GM18520 (cell line): ENCODE results near the gene UBE2L6.
A peak's percentile ranks its signal among the peaks of the same experiment; 100 is the strongest.

Experiments used
- ATAC-seq: cut with Tn5 transposase; IDR thresholded peaks from one replicate; pipeline ENCODE4 v1.9.1; 2021; ENCODE audit not compliant: unreplicated experiment

The UBE2L6 gene

DNA sequence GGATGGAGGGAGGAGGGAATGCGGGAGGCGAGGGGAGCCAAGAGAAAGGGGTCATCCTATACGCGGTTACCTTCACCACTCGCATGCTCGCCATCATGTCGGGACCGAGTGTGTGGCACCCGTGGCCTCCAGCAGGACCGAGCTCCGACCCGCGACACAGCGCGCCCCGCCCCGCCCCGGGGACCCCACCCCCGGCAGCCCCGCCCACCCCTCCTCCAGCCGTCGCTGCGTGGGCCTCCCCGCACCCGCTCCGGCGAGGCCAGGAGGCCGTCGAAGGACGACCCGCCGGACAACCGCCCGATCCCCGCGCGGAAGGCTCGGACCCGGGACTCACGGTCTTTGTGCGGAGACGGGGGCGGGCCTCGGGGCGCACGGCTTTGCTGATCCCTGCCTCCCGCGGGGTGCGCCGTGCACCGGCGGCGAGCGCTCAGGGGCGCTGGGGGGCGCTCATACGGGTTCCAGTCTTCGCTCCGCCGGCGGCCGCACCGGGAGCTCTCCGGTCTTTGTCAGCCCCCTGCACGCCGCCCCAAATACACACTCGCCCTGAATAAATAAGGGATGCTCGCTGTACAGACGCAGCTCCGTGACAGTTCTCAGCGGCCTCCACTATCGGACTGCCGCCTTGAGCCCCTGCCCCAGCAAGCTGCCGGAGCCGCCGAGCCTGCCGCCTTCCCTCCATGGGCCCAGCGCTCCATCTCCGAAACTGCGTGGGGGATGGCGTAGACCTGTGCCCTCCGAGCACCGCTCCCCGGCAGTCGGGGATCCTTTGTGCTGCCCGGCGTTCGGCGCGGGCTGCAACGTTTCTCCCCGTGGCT is at the start of gene UBE2L6:
UBE2L6 (minus strand) TSS at position 158 of the 815 bp plus-strand sequence; CDS start at position 97, 61 bp downstream.
- peak; percentile 29 for ATAC-seq

DNA sequence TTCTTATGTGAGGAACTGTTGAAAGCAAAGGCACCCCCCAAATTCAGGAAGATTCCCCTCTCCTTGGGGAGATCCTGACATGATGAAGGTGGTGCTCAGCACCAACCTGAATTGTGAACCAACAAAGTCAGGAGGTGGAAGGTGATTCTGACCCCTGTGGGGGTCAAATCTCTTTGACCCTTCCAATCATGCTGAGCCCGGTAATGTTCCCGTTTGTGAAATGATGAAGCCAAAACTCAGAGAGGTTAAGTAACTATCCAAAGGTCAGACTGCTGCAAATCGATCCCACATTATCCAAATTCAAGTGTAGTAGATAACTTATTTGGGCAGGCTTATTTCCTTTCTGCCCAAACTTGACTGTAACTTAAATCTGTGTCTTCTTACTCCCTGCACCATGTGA is 49.1 kb upstream of the UBE2L6 start:
- ATAC-seq = no peak

DNA sequence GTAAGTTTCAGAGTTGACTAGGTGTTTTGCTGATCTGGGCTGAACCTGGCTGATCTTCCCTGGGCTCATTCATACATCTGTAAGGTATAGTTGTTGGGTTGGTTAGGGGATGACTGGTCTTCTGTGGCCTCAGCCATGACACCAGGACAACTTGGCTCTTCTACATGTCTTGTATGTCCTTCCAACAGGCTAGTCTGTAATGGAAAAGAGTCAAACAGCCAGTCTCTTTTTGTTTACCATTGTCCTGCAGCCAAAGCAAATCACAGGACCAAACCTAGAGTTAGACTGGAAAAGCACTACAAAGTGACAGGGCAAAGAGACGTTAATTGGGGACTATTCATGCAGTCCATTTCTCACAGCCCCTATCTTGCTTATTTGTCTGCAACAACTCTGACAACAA is 47.8 kb upstream of the UBE2L6 start:
- no peak for ATAC-seq

DNA sequence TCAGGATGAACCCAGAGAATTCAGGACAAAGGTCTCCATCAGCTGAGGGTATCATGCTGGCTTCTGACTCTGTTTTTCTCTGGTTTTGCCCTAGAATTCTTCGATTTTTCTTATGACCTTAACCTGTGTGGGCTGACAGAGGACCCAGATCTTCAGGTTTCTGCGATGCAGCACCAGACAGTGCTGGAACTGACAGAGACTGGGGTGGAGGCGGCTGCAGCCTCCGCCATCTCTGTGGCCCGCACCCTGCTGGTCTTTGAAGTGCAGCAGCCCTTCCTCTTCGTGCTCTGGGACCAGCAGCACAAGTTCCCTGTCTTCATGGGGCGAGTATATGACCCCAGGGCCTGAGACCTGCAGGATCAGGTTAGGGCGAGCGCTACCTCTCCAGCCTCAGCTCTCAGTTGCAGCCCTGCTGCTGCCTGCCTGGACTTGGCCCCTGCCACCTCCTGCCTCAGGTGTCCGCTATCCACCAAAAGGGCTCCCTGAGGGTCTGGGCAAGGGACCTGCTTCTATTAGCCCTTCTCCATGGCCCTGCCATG is 46.8 kb upstream of the UBE2L6 start:
- ATAC-seq = no peak

DNA sequence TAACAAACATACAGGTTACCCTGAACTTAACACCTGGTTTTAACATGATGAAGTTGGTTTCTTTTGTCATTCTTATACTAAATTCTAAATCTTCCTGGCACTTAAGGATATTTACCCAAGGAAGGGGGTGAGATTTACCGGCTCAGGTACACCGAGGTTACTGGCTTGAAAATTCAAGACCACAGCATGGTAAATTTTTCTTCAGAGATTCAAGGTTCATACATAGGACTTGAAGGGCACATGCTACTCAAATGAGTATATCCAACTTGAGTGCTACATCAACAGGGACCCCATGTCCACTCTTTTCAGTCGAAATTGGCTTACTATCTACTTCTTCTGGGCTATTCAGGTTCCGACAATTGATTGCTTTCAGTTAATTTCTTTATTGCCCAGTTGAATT is 42.7 kb upstream of the UBE2L6 start:
- no peak for ATAC-seq

DNA sequence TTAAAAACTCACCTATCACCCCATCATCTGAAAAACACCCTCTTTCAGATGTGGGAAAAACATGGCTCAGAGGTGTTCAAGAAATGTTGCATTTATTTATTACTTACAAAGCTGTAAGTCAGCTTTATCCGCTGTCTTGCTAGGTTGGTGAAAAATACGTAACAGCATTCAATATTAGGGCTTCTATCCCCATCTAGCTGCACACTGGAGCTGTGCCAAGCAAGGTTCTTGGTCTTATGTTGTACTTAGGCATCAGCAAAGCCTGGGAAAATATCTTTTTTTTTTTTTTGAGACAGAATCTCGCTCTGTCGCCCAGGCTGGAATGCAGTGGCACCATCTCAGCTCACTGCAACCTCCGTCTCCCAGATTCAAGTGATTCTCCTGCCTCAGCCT is 37.6 kb upstream of the UBE2L6 start:
- ATAC-seq = no peak

DNA sequence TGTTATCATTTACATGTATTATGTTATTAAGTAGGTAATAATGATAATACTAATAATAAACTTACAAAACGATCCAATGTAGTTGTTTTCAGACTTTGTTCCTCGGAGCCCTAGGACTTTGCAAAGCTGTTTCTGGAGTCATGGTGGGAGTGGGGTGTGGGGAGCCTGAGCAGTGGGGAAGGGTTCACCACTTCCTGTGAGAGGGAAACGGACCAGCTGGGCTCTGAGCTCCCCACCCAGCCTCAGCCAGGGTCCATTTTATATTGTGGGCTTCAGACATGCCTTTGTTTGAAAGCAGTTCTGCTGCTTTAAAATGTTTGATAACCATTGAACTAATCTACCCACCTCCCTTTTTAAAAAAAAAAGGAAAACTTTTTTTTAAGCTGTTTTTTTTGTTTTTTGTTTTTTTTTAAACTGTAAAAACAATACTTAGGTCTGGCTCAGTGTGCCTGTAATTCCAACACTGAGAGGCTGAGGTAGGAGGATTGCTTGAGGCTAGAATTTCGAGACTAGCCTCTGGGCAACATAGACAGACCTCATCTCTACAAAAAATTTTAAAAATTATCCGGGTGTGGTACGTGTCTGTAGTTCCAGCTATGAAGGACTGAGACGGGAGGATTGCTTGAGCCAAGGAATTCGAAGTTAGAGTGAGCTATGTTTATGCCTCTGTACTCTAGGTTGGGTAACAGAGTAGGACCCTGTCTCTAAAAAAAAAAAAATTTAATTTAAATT is 37.0 kb upstream of the UBE2L6 start:
- no peak for ATAC-seq

DNA sequence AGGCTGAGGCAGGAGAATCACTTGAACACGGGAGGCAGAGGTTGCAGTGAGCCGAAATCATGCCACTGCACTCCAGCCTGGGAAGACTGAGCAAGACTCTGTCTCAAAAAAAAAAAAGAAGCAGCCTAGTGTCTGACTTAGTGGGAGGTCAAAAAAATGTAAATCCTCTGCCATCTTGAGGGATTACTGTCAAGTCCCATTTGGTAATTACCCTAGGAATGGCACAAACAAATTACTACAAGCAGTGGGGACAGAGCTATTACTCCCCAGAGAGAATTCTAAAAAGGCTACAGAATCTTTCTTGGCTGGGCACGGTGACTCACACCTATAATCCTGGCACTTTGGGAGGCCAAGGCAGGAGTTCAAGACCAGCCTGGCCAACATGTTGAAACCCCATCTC is 33.8 kb upstream of the UBE2L6 start:
- ATAC-seq = no peak

DNA sequence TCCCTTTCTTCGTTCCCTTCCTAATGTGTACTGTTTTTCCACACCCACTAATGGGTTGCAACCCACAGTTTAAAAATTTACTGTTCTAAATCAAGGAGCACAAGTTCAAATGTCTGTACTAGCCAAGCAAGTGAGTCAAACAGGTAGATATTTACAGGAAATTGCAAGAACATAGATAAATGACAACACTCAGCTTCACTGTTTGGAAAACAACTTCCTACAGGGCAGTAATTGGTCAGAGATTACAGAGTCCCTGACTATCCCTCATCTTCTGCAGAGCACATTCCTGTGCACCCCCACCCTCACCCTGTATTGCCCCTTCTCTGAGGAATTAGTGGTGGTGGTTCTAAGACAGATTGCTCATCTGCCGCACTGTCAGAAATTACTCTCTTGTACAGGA is 31.9 kb upstream of the UBE2L6 start:
- ATAC-seq = no peak

DNA sequence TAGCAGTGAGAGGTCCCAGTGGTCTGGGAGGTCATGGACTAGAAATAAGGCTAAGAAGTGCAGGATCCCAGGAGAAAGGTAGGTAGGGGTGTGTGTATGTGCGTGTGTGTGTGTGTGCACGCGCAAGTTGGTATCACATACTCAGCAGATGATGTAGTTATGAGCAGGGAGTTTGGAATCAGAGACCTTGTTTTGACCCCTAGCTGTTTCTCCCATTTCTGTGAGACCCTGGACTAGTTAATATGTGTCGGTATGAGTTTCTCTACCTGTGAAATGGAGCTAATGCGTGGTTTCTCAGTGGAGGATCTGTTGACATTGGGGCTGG is 31.3 kb upstream of the UBE2L6 start:
- no peak for ATAC-seq

DNA sequence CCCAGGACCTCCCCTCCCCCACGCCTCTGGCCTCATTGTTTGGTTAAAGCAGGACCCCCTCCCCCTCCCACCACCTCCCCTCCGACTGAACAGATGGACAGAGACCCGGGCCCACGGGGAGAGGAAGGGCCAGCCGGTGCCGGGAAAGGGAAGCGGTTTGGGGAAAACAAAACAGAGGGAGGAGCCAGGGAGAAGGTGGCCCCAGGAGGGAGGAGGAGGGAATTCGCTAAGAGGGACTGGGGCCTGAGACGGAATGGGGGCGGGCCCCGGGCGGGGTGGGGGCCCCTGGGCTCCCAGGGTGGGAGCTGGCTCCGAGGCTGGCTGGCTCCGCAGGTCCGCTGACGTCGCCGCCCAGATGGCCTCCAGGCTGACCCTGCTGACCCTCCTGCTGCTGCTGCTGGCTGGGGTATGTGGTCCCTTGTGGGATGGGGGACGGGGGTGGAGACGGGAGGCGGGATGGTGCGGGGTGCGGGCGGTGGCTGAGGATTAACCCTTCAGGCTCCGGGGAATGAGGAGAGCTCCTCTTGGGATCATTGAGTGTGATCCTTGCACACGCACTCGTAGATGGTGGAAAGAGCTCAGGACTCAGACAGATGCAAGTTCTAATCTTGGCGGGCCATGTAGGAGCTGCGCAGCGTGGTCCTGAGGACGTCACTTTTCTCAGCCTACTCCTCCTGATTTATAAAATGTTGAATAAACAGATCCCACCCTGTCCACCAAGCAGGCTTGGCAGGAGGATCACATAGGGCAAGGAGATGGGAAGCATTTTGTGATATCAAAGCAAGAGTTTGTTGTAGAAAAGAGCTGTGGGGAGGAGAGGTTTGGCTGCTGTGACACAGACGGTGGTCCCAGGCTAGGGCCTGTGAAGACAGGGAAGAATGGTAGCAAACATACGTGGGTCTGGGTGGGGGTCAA is 30.7 kb upstream of the UBE2L6 start:
- no peak for ATAC-seq

DNA sequence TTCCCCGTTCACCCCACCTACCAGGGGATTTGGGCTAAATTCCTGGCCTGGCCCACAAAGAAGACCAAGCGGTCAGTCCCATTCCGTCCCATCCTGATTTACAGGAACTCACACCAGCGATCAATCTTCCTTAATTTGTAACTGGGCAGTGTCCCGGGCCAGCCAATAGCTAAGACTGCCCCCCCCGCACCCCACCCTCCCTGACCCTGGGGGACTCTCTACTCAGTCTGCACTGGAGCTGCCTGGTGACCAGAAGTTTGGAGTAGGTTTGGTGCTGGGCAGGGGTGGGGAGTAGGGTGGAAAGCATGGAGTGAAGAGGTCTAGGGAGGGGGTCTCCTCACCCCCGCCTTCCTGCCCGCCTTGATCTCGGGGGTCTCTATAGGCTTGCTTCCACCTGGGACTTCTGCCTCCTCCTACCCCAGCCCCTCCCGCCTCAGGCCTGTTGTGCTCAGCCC is 30.0 kb upstream of the UBE2L6 start, which contains the start of gene SERPING1:
SERPING1 (plus strand) TSS at position 225 of the 455 bp plus-strand sequence. CDS start 586 bp downstream, outside the sequence.
- ATAC-seq = no peak

DNA sequence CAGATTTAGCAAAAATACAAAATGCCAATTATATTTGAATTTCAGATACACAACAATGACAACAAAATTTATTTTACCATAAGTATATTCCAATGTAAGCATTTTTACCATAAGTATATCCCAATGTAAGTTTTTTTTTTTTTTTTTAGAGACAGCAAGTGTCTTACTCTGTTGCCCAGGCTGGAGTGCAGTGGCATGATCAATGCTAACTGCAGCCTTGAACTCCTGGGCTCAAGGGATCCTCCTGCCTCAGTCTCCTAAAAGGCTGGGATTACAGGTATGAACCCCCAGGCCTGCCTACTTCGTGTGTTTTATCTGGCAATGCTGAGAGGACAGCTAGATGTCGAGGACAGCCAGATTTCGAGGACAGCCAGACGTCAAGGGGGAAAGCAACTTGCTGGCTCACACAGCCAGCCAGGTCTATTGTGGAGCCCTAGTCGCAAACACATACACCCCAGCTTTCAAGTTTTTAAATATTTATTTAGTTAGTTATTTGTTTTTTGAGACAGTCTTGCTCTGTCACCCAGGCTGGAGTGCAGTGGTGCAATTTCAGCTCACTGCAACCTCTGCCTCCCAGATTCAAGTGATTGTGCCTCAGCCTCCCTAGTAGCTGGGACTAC is 28.9 kb upstream of the UBE2L6 start:
- ATAC-seq = no peak

DNA sequence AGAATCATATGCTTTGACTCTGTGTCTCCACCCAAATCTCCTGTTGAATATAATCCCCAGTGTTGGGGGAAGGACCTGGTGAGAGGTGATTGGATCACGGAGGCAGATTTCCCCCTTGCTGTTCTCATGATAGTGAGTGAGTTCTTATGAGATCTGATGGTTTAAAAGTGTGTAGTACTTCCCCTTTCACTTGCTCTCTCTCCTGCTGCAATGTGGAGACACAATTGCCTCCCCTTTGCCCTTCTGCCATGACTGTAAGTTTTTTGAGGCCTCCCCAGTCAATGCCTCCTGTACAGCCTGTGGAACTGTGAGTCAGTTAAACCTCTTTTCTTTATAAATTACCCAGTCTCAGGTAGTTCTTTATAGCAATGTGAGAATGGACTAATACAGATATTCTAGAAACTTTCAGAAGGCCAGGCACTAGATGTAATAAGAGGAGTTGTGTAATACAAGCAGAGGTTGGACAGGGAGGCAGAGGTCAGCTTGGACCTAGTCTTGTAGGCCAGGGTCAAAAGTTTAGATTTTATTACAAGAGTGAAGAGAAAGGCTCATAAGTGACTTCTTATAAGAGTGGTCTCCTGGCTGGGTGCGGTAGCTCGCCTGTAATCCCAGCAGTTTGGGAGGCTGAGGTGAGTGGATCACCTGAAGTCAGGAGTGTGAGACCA is 20.7 kb upstream of the UBE2L6 start:
- ATAC-seq = no peak

DNA sequence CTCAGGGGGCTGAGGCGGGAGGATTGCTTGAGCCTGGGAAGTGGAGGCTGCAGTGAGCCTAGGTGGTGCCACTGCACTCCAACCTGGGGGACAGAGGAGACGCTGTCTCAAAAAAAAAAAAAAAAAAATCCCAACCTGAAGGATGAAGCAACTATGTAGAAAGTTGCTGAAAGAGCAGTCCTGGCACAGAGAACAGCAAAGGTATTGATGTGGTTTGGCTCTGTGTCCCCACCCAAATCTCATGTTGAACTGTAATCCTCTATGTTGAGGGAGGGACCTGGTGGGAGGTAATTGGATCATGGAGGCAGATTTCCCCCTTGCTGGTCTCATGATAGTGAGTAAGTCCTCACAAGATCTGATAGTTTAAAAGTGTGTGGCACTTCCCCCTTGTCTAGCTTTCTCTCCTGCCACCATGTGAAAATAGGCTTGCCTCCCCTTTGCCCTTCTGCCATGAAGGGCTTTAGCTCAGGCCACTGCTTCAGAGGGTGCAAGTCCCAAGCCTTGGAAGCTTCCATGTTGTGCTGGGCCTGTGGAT is 19.3 kb upstream of the UBE2L6 start:
- no peak for ATAC-seq

DNA sequence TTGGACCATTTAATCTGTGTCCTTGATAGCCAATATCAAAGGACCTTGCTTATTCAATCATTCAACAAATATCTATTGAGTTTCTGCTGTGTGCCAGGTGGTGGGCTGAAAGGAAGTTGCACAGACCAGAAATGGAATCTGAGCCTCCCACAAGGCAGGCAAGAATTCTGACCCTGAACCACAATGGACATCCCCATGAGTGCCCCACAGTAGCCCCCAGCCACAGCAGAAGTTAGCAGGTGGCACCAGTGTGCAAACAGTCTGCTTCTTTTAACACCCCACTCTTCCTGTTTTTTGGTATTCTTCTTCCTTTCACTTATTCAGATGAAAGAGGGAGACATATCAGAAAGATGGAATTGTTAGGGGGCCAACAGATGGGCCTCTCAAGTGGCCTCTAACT is 17.8 kb upstream of the UBE2L6 start:
- no peak for ATAC-seq

DNA sequence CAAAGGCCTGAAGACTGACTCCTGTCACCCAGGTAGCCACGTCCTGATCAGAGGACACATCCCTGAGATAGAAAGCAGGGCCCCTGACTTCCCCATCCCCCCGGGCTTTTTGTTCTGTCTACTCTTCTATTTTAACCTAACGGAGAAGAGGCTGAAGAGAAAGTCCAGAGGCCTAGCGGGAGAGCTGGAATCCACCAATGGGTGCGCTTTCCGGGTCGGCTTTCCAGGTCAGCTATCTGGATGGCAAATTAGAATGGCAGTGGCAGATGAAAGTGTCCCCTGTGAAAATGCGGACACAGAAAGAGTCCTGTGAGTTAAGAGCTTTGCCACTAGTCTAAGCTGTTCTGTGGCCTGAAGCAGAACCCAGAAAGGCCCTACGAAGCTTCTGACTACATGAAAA is 16.9 kb upstream of the UBE2L6 start:
- ATAC-seq = no peak

DNA sequence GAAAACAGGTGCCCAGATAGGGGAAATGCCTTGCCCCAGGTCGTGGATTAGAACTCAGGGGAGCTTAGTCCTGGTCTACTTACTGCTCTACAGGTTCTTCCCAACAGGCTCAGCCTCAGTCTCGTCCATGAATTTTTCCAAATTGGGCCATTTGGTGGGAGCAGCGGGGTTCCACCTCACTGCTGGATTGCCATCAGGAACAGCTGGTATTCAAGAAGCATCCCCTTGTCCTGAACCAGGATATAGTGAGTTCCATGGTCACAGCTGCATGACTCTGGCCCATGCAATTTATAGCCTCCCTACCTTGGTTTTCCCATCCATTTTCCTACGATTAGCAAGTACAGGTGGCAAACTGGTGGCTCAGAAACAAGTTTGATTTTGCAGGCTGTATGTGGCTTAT is 6.6 kb upstream of the UBE2L6 start:
- no peak for ATAC-seq

DNA sequence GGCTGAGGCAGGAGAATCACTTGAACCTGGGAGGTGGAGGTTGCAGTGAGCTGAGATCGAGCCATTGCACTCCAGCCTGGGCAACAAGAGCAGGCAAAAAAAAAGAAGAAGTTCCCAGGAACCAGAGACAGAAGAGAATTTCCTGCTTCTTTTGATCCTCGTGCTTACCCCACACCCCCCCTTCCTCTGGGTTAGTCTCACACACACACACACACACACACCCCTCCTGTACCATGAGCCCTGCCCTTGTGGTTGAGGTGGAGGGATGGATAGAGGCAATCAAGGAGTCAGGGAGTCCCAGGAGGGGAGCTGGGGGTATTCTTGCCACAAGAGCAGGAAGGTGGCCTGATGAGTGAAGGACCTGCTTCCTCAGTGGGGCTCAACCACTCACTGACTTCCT is 4.1 kb upstream of the UBE2L6 start:
- ATAC-seq = no peak

DNA sequence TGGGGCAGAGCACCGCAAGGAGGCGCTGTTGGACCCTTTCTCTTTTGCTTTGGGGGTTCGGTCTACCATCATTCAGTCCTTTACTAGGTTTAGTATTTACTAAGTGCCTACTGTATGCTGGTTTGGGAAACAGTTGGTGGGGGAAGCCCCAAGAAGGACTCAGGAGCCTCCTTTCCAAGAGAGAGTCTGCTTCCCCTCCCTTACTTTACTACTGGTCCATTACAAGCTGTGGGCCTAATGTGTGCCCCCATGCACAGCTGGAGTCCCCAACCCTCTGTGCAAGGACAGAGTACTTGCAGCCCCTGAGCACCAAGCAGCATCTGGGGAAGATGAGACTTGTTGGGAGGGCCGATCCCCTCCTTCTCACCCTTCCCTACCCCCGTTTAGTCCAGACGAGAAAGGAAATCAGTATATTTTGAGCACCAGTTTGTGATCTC is 876 bp upstream of the UBE2L6 start:
- ATAC-seq = peak; percentile 45
